HCT116 (cell line): Measurements from ENCODE around the gene OLAH. TPM values are rescaled to one million over a fixed set of nuclear protein-coding genes. Genes with fewer than 3 reads are reported as not detected.

Experiments used
- ATAC-seq: fragments of 200-7000 bp; cut with Tn5 transposase; 2 replicates; pipeline ENCODE4 v1.9.1; 2020; ENCODE audit warnings: mild to moderate bottlenecking, moderate library complexity
- BruUV-seq: library from RNA; stranded (reverse); fragments of 400-500 nt; replicated peaks from 2 replicates; lab custom pipeline; 2021; lab: Mats Ljungman, UMichigan
- CTCF ChIA-PET: fragments of 300-600 bp; sonication (Branson Sonifier 250); formaldehyde crosslinking; loops from one replicate; lab custom pipeline; 2021; ENCODE audit warnings: antibody characterized with exemption; lab: Charles Lee
- POLR2A ChIA-PET: fragments of 300-600, 350-600 bp; sonication (Branson Sonifier 250); formaldehyde crosslinking; loops from one replicate; lab custom pipeline; 2021; ENCODE audit warnings: antibody characterized with exemption; lab: Charles Lee
- RAD21 ChIA-PET, 2 experiments: fragments of 300-600 bp; sonication (Branson Sonifier 250); formaldehyde crosslinking; loops; one replicate each; lab custom pipeline; 2023; ENCODE audit warnings: low total read pairs in 2 of 2; ENCODE audit not compliant: uncharacterized antibody in 2 of 2, unreplicated experiment in 2 of 2, low non-redundant PET in 1 of 2; lab: Charles Lee
- DNase-seq: peaks from one replicate; pipeline ENCODE4 v3.0.0-alpha.2; 2010; ENCODE audit warnings: low read depth, low spot score
- H2AFZ ChIP-seq: fragments of 200-600 bp; shearing (Covaris generic), sonication (generic); 2 replicates; pipeline ENCODE4 v1.6.1; 2017; ENCODE audit warnings: low read depth, mixed run types, mixed read lengths, antibody characterized with exemption, low read length; ENCODE audit not compliant: poor library complexity, severe bottlenecking
- H3K27ac ChIP-seq: 2 replicates; pipeline ENCODE4 v1.5.1; 2012; ENCODE audit warnings: low read depth, low read length
- H3K27me3 ChIP-seq: fragments of 200-600 bp; sonication (generic); 2 replicates; pipeline ENCODE4 v1.6.1; 2016; ENCODE audit warnings: mixed run types, low read length, mixed read lengths; ENCODE audit not compliant: insufficient read depth
- H3K36me3 ChIP-seq, 2 experiments: fragments of 200-500 bp in 1 of 2; fragments of 200-600 bp in 1 of 2; sonication (Bioruptor generic) in 1 of 2; sonication (generic) in 1 of 2; 2 replicates each; pipeline versions ENCODE4 v1.5.1 to v1.6.1; 2014 to 2016; ENCODE audit warnings: low read length in 2 of 2, inconsistent platforms in 1 of 2, mixed read lengths in 1 of 2, mixed run types in 1 of 2; ENCODE audit not compliant: insufficient read depth in 2 of 2, control insufficient read depth in 1 of 2
- H3K4me1 ChIP-seq, 2 experiments: fragments of 200-600 bp in 1 of 2; sonication (generic) in 1 of 2; 2 replicates each; pipeline versions ENCODE4 v1.5.1 to v1.6.1; 2012 to 2017; ENCODE audit warnings: low read length in 2 of 2, inconsistent platforms in 1 of 2, mild to moderate bottlenecking in 1 of 2, mixed read lengths in 1 of 2, mixed run types in 1 of 2, moderate library complexity in 1 of 2; ENCODE audit not compliant: insufficient read depth in 2 of 2, control insufficient read depth in 1 of 2
- H3K4me2 ChIP-seq: fragments of 200-600 bp; sonication (generic); 2 replicates; pipeline ENCODE4 v1.6.1; 2017; ENCODE audit warnings: mixed run types, low read length, mixed read lengths
- H3K4me3 ChIP-seq, 2 experiments: fragments of 200-600 bp in 1 of 2; sonication (generic) in 1 of 2; replicated peaks in 1 of 2; 2 replicates each; pipeline ENCODE4 v1.5.1; 2011 to 2016; ENCODE audit warnings: low read length in 2 of 2, control low read depth in 1 of 2, low read depth in 1 of 2, mild to moderate bottlenecking in 1 of 2, mixed read lengths in 1 of 2, mixed run types in 1 of 2
- H3K79me2 ChIP-seq: fragments of 200-600 bp; sonication (generic); 2 replicates; pipeline ENCODE4 v1.6.1; 2017; ENCODE audit warnings: mild to moderate bottlenecking, mixed run types, low read length, moderate library complexity, mixed read lengths; ENCODE audit not compliant: insufficient read depth
- H3K9ac ChIP-seq: fragments of 200-600 bp; sonication (generic); 2 replicates; pipeline ENCODE4 v1.6.1; 2016; ENCODE audit warnings: low read length, mixed read lengths
- H3K9me2 ChIP-seq: fragments of 200-600 bp; sonication (generic), shearing (Covaris generic); 2 replicates; pipeline ENCODE4 v1.6.1; 2017; ENCODE audit warnings: mixed run types, mild to moderate bottlenecking, moderate library complexity; ENCODE audit not compliant: insufficient read depth
- H3K9me3 ChIP-seq, 2 experiments: fragments of 200-500 bp in 1 of 2; fragments of 200-600 bp in 1 of 2; sonication (Bioruptor generic) in 1 of 2; sonication (generic) in 1 of 2; 2 replicates each; pipeline ENCODE4 v1.6.1; 2014 to 2017; ENCODE audit warnings: low read length in 2 of 2, mixed read lengths in 2 of 2, inconsistent platforms in 1 of 2, low read depth in 1 of 2, mild to moderate bottlenecking in 1 of 2, mixed run types in 1 of 2, moderate library complexity in 1 of 2; ENCODE audit not compliant: control insufficient read depth in 1 of 2, insufficient read depth in 1 of 2
- H4K20me1 ChIP-seq: fragments of 200-600 bp; sonication (generic), shearing (Covaris generic); 2 replicates; pipeline ENCODE4 v1.6.1; 2017; ENCODE audit warnings: mixed run types, mild to moderate bottlenecking, moderate library complexity; ENCODE audit not compliant: insufficient read depth
- CEBPB ChIP-seq: IDR thresholded peaks from 2 replicates; pipeline ENCODE4 v1.6.1; 2012; ENCODE audit warnings: low read depth
- EGR1 ChIP-seq: IDR thresholded peaks from 2 replicates; pipeline ENCODE4 v1.6.1; 2012; ENCODE audit warnings: low read depth
- EZH2 ChIP-seq: fragments of 200-600 bp; sonication (generic); IDR thresholded peaks from 2 replicates; pipeline ENCODE4 v1.6.1; 2017; ENCODE audit warnings: antibody characterized with exemption, mixed run types
- EZH2phosphoT487 ChIP-seq: fragments of 200-600 bp; IDR thresholded peaks from 2 replicates; pipeline ENCODE4 v1.6.1; 2018; ENCODE audit warnings: antibody characterized with exemption, borderline replicate concordance
- FOSL1 ChIP-seq: IDR thresholded peaks from 2 replicates; pipeline ENCODE4 v1.6.1; 2012; ENCODE audit warnings: low read depth
- JUND ChIP-seq: IDR thresholded peaks from 2 replicates; pipeline ENCODE4 v1.6.1; 2012
- POLR2A ChIP-seq: IDR thresholded peaks from 2 replicates; pipeline ENCODE4 v1.7.0; 2011; ENCODE audit warnings: borderline replicate concordance; ENCODE audit not compliant: insufficient read depth, insufficient read length; ENCODE audit errors: extremely low read depth
- REST ChIP-seq: IDR thresholded peaks from 2 replicates; pipeline ENCODE4 v1.6.1; 2012; ENCODE audit warnings: low read depth
- SIN3A ChIP-seq: IDR thresholded peaks from 2 replicates; pipeline ENCODE4 v1.6.1; 2012; ENCODE audit warnings: low read depth
- SP1 ChIP-seq: IDR thresholded peaks from 2 replicates; pipeline ENCODE4 v1.6.1; 2012; ENCODE audit warnings: low read depth
- SRF ChIP-seq: IDR thresholded peaks from 2 replicates; pipeline ENCODE4 v1.6.1; 2012; ENCODE audit warnings: low read depth
- TCF7L2 ChIP-seq: IDR thresholded peaks from 2 replicates; pipeline ENCODE4 v1.7.0; 2011; ENCODE audit warnings: borderline replicate concordance, inconsistent platforms; ENCODE audit not compliant: insufficient read depth, insufficient read length; ENCODE audit errors: extremely low read depth
- YY1 ChIP-seq: IDR thresholded peaks from 2 replicates; pipeline ENCODE4 v1.6.1; 2011; ENCODE audit warnings: low read length, low read depth, moderate library complexity, mild to moderate bottlenecking; ENCODE audit not compliant: insufficient replicate concordance; ENCODE audit errors: extremely low read depth
- ZNF274 ChIP-seq: fragments of 200-500 bp; sonication (Bioruptor generic); IDR thresholded peaks from 2 replicates; pipeline ENCODE4 v1.6.1; 2014; ENCODE audit warnings: mild to moderate bottlenecking, low read depth, low read length, inconsistent platforms
- intact Hi-C: fragments of 100-400 bp; cut with micrococcal nuclease; formaldehyde crosslinking; loops from 2 replicates; pipeline ENCODE4 v1.10.0; 2022
- total RNA-seq: library from RNA; stranded (reverse); gene quantifications from one replicate; pipeline ENCODE4 v1.2.1, GENCODE V29; 2021; ENCODE audit not compliant: unreplicated experiment
- TF ChIP-seq, protein P1 (sequence below): IDR thresholded peaks from 2 replicates; pipeline ENCODE4 v1.6.1; 2012
- TF ChIP-seq, protein P2 (sequence below): IDR thresholded peaks from 2 replicates; pipeline ENCODE4 v1.6.1; 2011; ENCODE audit warnings: mild to moderate bottlenecking, low read length, moderate library complexity; ENCODE audit not compliant: insufficient replicate concordance; ENCODE audit errors: extremely low read depth

OLAH gene
- total RNA-seq, 1 experiment from 2014 or later: not detected

DNA sequence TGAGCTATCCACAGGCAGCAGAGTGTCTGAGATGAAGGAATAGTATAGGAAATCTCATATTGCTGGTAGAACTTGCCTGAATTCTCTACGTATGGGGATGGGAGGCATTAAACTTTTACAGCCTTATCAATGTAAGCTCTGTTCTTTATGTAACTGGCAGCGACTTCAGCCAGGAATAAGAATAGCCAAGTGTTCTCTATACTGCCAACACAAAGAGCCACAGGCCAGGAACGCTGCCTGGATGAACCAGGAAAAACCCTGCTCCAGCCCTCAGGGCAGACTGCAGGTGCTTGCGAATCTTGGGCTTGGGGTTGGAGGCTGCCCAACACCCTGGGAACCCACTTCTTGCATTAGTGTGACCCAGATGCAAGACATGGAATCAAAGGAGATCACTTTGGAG is 6.1 kb upstream of the OLAH start:
- no peaks in the 10 kb centered on the region for H3K9me2 ChIP-seq
- H3K9me3 ChIP-seq: no peaks in the 10 kb centered on the region
- BruUV-seq: no TSS peak
- H3K4me1 ChIP-seq: peaks cover 0 to 6% of the 10 kb centered on the region in 2 experiments; a peak in 2 of 4 replicates
- ATAC-seq: no peak
- RAD21 ChIA-PET: no interaction called here
- no peak for TF ChIP-seq REST
- TF ChIP-seq FOSL1: no peak
- no peak for TF ChIP-seq TCF7L2
- no peak for TF ChIP-seq SIN3A
- TF ChIP-seq JUND: no peak
- TF ChIP-seq EZH2: no peak
- no peak for TF ChIP-seq SRF
- TF ChIP-seq YY1: no peak
- TF ChIP-seq, protein P1, sequence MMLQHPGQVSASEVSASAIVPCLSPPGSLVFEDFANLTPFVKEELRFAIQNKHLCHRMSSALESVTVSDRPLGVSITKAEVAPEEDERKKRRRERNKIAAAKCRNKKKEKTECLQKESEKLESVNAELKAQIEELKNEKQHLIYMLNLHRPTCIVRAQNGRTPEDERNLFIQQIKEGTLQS: no peak
- TF ChIP-seq, protein P2, sequence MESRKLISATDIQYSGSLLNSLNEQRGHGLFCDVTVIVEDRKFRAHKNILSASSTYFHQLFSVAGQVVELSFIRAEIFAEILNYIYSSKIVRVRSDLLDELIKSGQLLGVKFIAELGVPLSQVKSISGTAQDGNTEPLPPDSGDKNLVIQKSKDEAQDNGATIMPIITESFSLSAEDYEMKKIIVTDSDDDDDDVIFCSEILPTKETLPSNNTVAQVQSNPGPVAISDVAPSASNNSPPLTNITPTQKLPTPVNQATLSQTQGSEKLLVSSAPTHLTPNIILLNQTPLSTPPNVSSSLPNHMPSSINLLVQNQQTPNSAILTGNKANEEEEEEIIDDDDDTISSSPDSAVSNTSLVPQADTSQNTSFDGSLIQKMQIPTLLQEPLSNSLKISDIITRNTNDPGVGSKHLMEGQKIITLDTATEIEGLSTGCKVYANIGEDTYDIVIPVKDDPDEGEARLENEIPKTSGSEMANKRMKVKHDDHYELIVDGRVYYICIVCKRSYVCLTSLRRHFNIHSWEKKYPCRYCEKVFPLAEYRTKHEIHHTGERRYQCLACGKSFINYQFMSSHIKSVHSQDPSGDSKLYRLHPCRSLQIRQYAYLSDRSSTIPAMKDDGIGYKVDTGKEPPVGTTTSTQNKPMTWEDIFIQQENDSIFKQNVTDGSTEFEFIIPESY: no peak
- no peak for TF ChIP-seq EZH2phosphoT487
- TF ChIP-seq EGR1: no peak
- TF ChIP-seq CEBPB: no peak
- no peak for TF ChIP-seq SP1
- TF ChIP-seq POLR2A: no peak
- TF ChIP-seq ZNF274: no peak
- TF ChIP-seq, all 23 proteins: peak for 0
- no peak for DNase-seq
- CTCF ChIA-PET: no interaction called here
- H3K4me2 ChIP-seq: no peak overlapping the region
- H3K9ac ChIP-seq: no peak overlapping the region
- no peak overlapping the region for H3K27ac ChIP-seq
- H2AFZ ChIP-seq: no peak overlapping the region
- H3K79me2 ChIP-seq: no peaks in the 10 kb centered on the region
- H3K27me3 ChIP-seq: no peaks in the 10 kb centered on the region
- POLR2A ChIA-PET: no interaction called here
- no peaks in the 10 kb centered on the region for H3K36me3 ChIP-seq
- intact Hi-C loops: no loop called here
- H3K4me3 ChIP-seq: no peak overlapping the region
- H4K20me1 ChIP-seq: no peaks in the 10 kb centered on the region
